ENCODE results near the gene ASCL2.

ASCL2 gene

DNA sequence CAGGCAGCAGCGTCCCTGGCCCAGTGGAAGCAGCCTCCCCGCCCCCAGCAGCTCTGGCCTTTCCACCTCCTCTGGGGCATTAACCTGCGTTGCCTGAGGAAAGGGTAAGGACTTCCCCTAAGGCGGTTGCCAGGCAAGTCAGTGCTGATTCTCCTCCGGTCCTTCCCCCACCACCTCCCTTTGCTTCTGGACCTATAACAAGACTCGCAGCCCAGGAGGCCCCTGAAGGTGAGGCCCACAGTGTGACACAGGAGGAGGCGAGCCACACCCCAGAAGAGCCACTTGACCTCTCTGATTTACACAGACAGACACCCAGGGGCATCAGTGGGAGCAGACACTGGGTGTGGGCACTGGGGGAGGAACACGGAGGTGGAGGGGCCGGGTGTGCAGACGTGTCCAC, 35.4 kb downstream of the ASCL2 start:
- DNase-seq (ENCODE audit: low spot score) = peak; percentile 65

DNA sequence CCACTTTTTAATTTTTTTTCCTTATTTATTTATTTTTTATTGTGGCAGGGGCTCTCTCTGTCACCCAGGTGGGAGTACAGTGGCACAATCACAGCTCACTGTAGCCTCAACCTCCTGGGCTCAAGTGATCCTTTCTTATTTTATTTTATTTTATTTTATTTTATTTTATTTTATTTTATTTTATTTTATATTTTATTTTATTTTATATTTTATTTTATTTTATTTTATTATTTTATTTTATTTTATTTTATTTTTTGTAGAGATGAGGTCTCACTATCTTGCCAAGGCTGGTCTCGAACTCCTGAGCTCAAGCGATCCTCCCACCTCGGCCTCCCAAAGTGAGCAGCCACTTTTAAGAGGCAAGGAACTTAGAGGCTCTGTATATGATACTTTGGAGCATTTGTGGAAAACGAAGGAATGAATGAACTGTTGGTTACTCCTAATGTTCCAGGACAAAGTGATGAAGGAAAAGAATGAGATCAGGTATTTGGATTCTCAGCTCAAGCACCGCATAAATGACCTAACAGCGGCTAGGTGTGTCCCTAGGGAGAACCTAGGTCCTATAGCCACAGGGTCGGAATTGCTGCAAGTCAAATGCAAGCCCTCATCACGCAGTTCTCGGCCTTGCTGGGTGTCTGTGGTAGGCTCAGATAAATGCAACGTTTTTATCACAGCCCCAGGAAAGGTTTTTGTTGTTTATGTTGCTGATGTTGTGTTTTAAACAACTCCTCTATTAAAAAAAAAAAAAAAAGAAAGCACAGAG, 36.5 kb downstream of the ASCL2 start:
- DNase-seq (ENCODE audit: low spot score) = no peak

DNA sequence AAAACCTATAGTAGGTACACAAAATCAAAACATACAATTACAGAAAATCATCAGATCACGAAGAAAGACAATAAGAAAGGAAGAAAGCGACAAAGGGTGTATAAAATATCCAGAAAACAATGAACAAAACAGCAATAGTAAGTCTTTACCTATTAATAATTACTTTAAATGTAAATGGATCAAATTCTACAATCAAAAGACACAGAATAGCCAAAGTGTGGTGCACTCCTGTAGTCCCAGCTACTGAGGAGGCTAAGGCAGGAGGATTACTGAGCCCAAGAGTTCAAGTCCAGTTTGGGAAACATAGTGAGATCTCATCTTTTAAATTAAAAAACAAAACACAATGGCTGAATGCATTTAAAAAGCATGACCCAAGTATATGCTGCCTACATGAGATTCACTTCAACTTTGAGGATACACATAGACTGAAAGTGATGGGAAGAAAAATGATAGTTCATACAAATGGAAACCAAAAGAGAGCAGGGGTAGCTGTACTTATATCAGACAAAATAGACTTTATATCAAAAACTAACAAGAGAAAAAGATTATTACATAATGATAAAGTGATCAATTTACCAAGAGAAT, 40.6 kb downstream of the ASCL2 start:
- DNase-seq (ENCODE audit: low spot score) = no peak

DNA sequence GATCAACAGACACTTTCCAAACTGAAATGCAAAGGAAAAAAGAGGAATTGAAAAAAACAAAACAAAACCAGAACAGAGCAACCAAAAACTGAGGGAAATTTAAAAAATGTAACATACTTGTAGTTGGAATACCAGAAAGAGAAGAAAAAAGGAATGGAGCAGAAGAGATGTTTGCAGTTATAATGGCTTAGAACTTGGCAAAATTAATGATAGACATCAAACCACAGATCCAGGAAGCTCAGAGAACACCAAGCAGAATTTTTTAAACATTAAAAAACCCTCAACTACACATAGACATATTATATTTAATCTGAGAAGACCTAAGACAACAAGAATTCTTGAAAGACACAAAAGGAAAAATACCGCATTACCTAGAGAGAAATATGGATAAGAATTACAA, 46.1 kb downstream of the ASCL2 start:
- no peak for DNase-seq (ENCODE audit: low spot score)

DNA sequence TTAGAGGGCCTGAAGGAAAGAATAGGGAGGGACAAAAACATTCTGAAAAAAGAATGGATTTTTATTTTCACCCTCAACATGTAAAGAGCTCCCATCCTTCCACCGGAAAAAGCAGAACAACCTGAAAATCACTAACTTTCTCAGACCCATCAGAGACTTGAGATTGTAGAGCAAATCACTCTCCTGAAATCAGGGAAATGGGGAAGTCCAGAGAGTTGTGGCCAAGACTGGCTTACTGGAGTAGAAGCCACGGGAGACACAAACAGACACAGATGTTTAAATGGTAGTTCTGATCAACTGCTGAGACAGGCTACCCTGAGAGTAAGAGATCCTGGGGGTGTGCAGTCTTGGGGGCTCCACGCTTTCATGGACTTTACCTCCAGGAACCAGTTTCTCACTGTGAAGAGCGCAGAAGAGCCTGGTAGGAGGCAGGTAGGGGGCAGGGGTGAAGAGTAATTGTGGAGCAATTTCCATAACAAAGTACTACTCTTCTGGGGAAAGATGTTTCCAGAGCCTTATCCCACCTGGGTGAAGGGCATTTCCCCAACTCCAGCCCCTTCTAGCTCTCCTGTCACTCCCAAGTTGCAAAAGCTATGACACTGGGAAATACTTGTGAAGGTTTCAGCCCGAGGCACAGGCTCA, 47.1 kb downstream of the ASCL2 start:
- no peak for DNase-seq (ENCODE audit: low spot score)

DNA sequence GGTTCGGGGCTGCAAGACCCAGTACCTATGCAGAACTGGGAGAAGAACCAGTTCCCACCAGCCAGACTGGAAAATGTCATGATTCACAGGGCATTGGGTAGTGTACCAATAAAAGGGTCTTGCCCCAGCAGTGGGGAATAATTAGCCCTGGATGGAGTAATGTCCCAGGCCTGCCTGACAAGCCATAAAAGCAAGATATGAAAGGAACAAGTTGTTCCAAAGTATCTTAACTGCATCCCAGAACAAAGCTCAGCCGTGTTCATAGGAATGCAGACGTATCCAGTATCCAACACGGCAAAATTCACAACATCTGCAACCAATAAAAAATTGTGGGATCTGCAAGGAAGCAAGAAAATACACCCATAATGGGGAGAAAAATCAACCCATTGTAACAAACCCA, 47.9 kb downstream of the ASCL2 start:
- DNase-seq (ENCODE audit: low spot score) = no peak

DNA sequence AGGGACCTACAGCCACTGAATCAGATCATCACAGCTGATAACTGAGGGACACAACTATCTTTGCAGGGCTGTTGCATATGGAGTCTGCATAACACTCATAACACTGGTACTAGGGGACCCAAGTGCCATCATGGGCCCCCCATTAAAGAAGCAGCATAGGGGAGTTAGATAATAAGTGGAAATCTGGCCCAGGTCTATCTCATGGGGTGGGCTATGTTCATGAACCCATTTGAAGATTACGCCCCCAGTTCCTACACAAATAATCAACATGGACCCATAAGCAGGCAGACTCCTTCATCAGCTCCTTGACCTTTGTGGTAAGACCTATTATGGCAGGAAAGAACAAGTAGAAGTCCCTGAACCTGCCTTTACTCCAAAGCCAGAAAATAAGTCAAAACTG, 48.8 kb downstream of the ASCL2 start:
- DNase-seq (ENCODE audit: low spot score) = no peak

DNA sequence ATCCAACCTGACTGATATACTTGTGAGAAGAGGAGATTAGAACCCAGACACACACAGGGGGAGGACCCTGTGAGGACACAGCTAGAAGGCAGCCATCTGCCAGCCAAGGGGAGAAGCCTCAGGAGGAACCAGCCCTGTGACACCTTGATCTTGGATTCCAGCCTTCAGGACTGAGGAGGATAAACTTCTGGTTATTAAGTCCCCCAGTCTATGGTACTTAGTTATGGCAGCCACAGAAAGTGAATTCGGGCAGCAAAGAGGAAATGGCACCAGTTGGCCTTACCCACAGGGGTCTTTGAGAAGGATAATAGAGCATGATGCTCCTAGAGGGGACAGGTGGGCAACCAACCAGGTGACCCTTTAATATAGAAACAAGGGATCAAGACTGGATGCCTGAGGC, 49.4 kb downstream of the ASCL2 start:
- DNase-seq (ENCODE audit: low spot score) = no peak

DNA sequence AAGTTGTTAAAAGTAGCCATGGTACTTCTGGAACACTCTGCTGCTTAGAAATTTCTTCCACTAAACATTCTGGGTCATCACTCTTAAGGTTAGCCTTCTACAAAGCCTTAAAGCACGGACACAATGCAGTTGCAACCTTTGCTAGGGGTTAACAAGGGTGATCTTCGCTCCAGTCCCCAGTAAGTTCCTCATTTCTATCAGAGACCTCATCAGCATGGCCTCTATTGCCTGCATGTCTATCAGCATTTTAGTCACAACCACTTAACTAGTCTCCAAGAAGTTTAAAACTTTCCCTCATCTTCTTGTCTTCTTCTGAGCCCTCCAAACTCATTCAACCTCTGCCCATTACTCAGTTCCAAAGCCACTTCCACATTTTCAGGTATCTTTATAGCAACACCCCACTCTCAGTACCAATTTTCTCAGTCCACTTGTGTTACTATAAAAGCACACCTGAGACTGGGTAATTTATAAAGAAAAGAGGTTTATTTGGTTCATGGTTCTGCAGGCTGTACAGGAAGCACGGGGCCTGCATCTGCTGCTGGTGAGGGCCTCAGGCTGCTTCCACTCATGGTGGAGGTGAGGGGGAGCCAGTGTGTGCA, 50.1 kb downstream of the ASCL2 start:
- DNase-seq (ENCODE audit: low spot score) = no peak

DNA sequence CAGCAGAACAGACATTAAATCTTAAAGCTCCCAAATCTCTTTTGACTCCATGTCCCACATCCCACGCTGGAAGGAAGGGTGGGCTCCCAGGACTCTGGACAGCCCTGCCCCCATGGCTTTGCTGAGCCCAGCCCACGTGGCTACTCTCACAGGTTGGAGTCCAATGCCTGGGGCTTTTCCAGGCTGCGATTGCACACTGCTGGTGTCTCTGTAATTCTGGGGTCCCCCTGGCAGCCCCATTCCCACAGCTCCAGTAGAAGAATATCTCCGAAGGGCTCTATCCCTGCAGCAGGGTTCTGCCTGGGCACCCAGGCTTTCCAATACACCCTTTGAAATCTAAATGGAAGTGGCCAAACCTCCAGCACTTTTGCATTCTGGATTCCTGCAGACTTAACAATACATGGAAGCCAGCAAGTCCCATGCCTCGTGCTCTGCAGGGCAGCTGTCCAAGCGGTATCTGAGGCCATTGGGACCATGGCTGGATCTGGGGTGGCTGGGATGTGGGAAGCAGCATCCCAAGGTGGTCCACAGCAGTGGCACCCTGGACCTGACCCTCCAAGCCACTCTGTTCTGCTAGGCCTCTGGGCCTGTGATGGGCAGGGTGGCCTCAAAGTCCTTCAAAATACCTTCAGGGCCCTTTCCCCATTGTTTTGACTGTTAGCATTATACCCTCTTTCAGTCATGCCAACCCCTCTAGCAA, 50.9 kb downstream of the ASCL2 start:
- no peak for DNase-seq (ENCODE audit: low spot score)

All from ecto neural progenitor cell (in vitro differentiated cells).